ENCODE results near the gene KDF1.
"Not testable (repeated sequence)": the region's sequence is repeated elsewhere in the genome, so short reads cannot be mapped to it uniquely, and the experiment has no call there.

The KDF1 gene

DNA sequence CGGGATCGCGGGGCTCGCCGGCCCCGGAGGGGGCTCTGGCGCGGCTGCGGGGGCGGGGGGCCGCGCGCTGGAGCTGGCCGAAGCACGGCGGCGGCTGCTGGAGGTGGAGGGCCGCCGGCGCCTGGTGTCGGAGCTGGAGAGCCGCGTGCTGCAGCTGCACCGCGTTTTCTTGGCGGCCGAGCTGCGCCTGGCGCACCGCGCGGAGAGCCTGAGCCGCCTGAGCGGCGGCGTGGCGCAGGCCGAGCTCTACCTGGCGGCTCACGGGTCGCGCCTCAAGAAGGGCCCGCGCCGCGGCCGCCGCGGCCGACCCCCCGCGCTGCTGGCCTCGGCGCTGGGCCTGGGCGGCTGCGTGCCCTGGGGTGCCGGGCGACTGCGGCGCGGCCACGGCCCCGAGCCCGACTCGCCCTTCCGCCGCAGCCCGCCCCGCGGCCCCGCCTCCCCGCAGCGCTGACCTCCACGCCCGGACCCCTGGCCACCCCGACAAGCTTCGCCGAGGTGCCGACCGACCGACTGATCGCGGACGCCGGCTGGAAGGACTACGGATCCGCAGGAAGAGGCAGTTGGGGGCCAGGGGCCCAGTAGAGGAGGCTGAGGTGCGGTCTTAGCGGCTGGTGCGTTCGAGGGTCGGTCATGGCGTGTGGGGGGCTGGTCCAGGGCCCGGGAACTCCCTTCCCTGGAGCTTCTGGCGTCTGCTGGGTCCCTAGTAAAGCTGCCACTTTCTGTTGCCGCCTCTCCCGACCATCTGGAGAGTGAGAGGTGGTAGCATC is 33.9 kb upstream of the KDF1 start:
- DNase-seq (ENCODE audit: low spot score), result no peak

DNA sequence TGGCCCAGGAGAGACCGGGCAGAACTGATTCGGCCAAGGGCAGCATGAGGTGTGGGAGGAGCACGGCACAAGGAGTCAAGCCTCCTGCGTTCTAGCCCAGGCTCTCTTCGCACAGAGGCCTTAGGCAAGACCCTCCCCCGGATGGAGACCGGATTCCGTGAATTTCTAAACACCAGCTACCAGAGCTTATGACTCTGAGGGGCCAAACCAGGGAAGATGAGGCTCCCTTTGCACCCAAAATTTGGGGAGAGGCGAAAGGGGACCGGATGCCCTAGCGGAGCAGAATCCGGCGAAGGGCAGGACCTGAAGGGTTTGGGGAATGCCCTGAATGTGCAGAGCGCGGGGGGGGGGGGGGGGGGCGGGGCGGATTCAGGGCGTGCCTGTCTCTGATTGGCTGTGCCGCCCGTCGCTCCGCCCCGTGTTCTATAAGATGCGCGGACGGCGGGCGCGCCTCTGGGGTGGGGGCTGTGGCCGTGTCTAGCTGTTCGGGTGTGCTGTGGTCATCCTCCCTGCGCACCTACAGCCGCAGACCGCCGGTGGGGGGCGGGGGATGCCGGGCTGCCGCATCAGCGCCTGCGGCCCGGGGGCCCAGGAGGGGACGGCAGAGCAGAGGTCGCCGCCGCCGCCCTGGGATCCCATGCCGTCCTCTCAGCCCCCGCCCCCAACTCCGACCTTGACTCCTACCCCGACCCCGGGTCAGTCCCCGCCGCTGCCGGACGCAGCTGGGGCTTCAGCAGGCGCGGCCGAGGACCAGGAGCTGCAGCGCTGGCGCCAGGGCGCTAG is 33.2 kb upstream of the KDF1 start, which contains the start of gene TRNP1:
TRNP1 (plus strand) TSS at position 456 of the 783 bp plus-strand sequence; CDS start at position 551, 95 bp downstream.
- DNase-seq (ENCODE audit: low spot score), result peak; percentile 90

GRCh38 chr1:26991310-26992116 is 31.2 kb upstream of the KDF1 start:
- DNase-seq (ENCODE audit: low spot score), result no peak

DNA sequence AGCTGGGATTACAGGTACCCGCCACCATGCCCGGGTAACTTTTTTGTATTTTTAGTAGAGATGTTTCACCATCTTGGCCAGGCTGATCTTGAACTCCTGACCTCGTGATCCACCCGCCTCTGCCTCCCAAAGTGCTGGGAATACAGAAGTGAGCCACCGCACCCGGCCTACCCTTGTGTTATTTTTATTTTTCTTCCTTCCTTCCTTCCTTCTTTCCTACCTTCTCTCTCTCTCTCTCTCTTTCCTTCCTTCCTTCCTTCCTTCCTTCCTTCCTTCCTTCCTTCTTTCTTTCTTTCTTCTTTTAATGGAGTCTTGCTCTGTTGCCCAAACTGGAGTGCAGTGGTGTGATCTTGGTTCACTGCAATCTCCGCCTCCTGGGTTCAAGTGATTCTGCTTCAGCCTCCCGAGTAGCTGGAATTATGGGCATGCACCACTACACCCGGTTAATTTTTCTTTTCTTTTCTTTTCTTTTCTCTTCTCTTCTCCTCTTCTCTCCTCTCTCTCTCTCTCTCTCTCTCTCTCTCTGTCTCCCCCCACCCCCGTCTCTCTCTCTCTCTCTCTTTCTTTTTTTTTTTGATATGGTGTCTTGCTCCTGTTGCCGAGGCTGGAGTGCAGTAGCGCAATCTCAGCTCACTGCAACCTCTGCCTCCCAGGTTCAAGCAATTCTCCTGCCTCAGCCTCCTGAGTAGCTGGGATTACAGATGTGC is 29.3 kb upstream of the KDF1 start:
- not testable (repeated sequence) for DNase-seq (ENCODE audit: low spot score)

DNA sequence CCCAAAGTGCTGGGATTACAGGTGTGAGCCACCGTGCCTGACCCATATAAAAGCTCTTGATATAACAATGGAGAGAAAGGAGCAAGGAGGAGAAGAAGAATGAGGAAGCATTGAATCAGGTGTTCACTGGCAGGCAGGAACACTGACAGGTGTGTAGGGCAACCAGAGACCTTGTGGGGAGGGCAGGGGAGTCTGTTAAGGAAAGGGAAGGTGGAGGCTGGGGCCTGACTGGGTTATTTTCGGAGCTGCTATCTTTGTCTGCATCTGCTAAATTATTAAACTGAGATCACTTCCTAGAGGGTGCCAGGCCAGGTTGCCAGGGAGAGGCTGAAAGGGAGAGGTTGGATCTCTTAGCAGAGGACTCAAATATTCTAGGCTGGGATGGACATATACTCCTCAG is 26.4 kb upstream of the KDF1 start:
- no peak for DNase-seq (ENCODE audit: low spot score)

- no peak for DNase-seq (ENCODE audit: low spot score)
Measured at GRCh38 chr1:26984291-26984690, 24.0 kb upstream of the KDF1 start.

DNA sequence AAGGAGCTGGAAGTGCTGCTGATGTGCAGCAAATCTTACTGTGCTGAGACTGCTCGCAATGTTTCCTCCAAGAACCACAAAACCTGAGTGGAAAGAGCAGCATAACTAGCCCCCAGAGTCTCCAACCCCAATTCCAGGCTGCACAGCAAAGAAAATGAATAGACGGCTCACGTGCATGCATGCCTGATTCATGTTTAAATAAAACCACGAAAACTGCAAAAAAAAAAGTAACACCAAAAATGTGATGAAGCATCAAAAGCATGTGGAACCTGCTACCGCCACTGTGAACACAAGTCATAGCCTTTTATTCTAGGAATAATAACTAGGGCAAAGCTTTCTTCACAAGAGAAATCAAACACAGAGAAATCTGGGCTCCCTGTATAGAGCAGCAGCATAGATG is 23.6 kb upstream of the KDF1 start:
- no peak for DNase-seq (ENCODE audit: low spot score)

GRCh38 chr1:26981146-26981846 is 21.0 kb upstream of the KDF1 start:
- no peak for DNase-seq (ENCODE audit: low spot score)

DNA sequence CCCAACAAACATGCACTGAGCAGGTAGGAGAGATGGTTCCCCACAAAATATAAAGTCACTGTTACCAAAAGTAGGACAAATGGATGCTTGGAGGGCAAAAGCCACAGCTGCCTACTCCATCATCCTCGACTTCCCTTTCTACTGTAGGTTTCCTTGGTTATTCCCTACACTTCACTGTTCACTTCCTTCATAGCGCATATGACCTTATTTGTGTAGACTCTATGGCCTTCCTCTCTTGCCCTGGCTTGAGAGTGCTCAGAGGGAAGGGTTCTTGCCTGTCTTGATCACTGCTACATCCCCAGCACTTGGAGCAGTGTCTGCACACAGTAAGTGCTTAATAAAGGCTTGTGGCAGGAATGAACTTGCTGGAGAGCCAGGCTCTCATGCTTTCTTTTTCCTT is 18.6 kb upstream of the KDF1 start:
- no peak for DNase-seq (ENCODE audit: low spot score)

DNA sequence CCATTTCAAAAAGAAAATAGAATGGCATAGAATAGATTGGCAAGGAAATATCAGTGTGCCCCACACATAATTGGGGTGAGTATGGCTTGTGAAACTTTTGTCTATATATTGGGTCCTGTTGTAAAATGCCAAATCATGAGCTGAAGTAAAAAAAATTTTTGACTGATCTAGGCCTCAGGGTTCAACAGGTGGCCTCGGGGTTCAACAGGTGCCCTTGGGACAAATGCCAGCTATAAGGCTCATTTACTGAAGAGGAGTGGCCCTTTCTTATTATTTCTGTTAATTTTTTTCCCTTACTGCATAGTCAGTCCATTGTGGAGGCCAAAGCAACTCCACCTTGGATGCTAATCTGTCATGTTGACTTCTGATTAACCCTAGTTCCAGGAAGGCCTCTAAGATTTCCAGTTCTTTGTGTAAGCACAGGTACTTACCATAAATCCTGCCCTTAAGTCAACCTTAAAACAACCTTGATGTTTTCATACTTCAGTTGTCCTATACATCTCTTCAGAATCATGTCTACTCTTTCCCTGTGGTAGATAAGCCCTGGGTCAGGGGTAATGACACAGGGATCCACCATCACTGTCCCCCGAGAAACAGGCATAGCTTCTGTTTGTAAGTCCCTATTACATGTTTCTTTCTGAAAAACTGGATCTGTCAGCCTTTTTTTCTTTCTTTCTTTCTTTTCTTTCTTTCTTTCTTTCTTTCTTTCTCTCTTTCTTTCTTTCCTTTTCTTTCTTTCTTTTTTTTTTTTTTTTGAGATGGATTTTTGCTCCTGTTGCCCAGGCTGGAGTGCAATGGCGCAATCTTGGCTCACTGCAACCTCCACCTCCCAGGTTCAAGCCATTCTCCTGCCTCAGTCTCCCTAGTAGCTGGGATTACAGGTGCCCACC is 16.6 kb upstream of the KDF1 start:
- no peak for DNase-seq (ENCODE audit: low spot score)

GRCh38 chr1:26972821-26973220 is 12.6 kb upstream of the KDF1 start:
- DNase-seq (ENCODE audit: low spot score), result no peak

- no peak for DNase-seq (ENCODE audit: low spot score)
Measured at GRCh38 chr1:26972390-26972789, 12.1 kb upstream of the KDF1 start.

DNA sequence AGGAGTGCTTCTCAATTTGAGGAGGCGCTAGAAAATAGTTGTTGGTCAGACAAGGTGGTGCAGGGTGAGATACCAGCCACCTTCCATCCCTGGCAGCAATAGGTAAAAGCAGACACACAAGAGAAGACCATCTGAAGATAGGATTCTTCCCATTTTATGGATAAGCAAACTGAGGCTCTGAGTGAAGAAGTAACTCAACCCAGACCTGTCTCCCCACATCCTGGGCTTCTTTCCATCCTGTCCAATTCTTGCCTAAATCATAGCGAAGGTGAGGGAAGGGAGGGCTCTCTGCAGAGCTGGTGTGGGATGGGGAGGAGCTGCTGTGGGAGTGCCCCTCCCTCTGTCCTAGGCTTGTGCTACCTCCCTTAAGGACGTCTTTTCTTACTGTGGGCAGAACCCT is 11.3 kb upstream of the KDF1 start:
- no peak for DNase-seq (ENCODE audit: low spot score)

- DNase-seq (ENCODE audit: low spot score), result no peak
Measured at GRCh38 chr1:26970810-26971209, 10.5 kb upstream of the KDF1 start.

DNA sequence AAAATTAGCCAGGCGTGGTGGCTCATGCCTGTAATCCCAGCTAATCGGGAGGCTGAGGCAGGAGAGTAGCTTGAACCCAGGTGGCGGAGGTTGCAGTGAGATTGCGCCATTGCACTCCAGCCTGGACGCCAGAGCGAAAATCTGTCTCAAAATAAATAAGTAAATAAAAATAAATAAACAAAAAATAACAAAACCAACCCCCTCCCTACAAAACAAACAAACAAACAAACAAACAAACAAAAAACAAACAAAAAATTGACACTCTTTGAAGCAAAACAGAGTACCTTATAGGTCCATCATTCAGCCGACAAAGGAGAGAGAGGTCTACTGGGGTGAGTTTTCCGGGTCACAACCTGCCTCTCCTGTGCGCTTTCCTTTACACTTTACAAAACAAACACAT is 5.4 kb upstream of the KDF1 start:
- DNase-seq (ENCODE audit: low spot score), result no peak

- no peak for DNase-seq (ENCODE audit: low spot score)
Measured at GRCh38 chr1:26965213-26965612, 4.9 kb upstream of the KDF1 start.

GRCh38 chr1:26961826-26962225 is 1.6 kb upstream of the KDF1 start:
- DNase-seq (ENCODE audit: low spot score), result no peak

GRCh38 chr1:26960625-26960966 is 328 bp upstream of the KDF1 start:
- DNase-seq (ENCODE audit: low spot score), result peak; percentile 22

GRCh38 chr1:26959270-26959669 is 998 bp downstream of the KDF1 start:
- DNase-seq (ENCODE audit: low spot score), result no peak

DNA sequence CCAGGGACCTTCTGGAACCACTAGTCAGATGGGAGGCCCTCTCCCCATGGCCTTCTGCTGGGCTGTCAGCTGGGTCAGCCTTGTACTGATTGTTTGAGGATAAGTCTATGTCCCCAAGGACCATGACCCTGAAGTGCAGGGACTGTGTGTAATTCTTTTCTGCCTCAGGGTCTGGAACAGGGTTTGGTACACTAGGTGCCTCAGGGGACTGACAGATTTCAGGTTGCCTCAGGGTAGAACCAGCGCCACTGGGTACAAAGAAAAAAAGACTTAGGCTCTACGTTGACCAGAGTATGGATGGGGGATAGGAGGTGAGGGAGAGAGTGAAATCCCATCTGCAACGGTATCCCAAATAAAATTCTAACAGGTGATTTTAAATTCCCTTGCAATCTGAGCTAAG is 3.0 kb downstream of the KDF1 start:
- no peak for DNase-seq (ENCODE audit: low spot score)
